Tibial nerve (tissue), 4 donors: ENCODE data around the gene TRMT11.

Experiments
- CTCF ChIP-seq, 5 experiments: fragments of 200-600 bp in 3 of 5; fragments of 450-650 bp in 2 of 5; sonication (generic) in 3 of 5; IDR thresholded peaks; one replicate each; pipeline ENCODE4 v1.5.1; 2016 to 2019; ENCODE audit warnings: antibody characterized with exemption in 5 of 5, mild to moderate bottlenecking in 3 of 5, moderate library complexity in 2 of 5
- EP300 ChIP-seq, 2 donors: sonication (generic); formaldehyde crosslinking; IDR thresholded peaks; one replicate each; pipeline ENCODE4 v1.6.1; 2017; ENCODE audit warnings: antibody characterized with exemption in 2 of 2, mild to moderate bottlenecking in 1 of 2

- TF ChIP-seq CTCF (IDR thresholded peaks at IDR 0.05) (no peak), EP300 (IDR thresholded peaks at IDR 0.05) (no peak)
Observed at GRCh38 chr6:126050795-126051194, 64.5 kb downstream of the TRMT11 start.
